ENCODE results near the gene ZNF770. TPM values are rescaled to one million over a fixed set of nuclear protein-coding genes. Genes with fewer than 3 reads are reported as not detected.

Gene ZNF770, protein sequence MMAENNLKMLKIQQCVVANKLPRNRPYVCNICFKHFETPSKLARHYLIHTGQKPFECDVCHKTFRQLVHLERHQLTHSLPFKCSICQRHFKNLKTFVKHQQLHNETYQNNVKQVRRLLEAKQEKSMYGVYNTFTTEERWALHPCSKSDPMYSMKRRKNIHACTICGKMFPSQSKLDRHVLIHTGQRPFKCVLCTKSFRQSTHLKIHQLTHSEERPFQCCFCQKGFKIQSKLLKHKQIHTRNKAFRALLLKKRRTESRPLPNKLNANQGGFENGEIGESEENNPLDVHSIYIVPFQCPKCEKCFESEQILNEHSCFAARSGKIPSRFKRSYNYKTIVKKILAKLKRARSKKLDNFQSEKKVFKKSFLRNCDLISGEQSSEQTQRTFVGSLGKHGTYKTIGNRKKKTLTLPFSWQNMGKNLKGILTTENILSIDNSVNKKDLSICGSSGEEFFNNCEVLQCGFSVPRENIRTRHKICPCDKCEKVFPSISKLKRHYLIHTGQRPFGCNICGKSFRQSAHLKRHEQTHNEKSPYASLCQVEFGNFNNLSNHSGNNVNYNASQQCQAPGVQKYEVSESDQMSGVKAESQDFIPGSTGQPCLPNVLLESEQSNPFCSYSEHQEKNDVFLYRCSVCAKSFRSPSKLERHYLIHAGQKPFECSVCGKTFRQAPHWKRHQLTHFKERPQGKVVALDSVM
- total RNA-seq, result 13.2 and 25.8 TPM in 2 replicates

DNA sequence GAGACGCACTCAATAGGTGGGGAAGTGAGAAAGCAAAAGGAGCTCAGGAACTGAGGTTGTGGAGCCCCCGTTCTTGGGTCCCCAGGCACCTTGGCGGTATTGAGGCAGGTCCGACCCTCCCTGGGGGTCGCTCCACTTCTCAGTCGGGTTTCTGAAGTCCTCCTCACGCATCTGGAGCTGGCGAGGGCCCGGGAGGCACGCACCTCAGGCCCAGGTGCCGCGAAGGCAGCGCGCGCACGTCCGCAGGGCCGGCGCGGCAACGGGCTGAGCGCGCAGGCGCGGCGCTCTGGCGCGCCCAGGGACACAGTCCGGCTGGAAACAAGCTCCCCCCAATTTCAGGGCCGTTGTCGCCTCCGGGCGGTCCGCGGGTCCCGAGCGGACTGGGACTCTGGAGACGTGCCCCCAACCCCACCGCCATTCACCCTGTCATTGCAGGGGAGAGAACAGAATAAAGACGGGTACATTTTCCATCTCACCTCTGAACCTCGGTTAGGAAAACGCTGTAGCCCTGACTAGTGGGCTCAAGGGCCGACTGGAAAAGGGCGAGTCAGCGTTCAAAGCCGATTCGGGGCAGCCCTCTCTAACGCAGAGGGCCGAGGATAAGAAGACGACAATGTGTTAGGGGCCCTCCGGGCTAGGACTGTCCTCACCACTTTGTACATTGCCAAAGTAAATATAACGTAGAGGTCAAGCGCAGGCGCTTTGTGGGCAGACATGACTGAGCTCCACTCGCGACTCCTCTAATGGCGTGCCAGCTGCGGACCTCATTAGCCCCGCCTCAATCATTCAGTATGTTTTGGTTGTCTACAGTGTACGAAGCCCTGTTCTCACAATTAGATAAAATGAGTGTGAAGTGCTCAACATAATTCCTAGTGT is at the start of gene ZNF770:
ZNF770 (minus strand) TSS at position 261 of the 876 bp plus-strand sequence. CDS start 4,853 bp downstream, outside the sequence.

GRCh38 chr15:34969340-34970097 is 18.6 kb downstream of the ZNF770 start, which contains the start of gene AQR:
Gene AQR, minus strand, starts transcription at chr15:34969742. Its CDS starts 129 bp downstream, at chr15:34969613.

Other genes starting within 250 kb of the ZNF770 start
- not detected in 2 replicates for gene GJD2, start 233.3 kb downstream of the ZNF770 start, total RNA-seq
- gene ACTC1, start 192.7 kb downstream of the ZNF770 start, total RNA-seq, result not detected in 2 replicates
- gene AQR, start 18.5 kb downstream of the ZNF770 start, total RNA-seq, result 11.2 and 15.1 TPM in 2 replicates
- not detected in 2 replicates for gene NANOGP8, start 97.0 kb upstream of the ZNF770 start, total RNA-seq